ENCODE data around the gene PDZD2.
"Not testable (repeated sequence)": the region's sequence is repeated elsewhere in the genome, so short reads cannot be mapped to it uniquely, and the experiment has no call there.

PDZD2 gene

DNA sequence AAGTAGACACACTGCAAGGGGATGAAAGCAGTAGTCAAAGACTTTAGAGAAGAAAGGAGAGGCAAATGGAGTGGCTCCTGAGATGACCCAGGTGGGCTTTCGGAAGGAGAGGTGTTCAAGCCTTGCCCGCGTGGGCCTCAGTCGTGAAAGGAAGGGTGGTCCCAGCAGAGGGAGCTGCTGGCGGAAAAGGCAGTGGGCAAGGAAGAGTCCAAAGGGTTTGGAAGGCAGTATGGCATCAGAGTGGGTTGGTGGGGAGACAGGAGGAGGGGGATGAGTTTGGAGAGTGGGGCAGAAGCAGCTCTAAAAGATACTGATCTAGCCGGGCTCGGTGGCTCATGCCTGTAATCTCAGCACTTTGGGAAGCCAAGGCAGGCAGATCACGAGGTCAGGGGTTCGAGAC is 369.8 kb downstream of the PDZD2 start:
- Histone ChIP-seq H3K4me1 (ENCODE audit: low read length) (peaks cover 3% of the 10 kb centered on the region), H3K9ac (ENCODE audit: low read length) (no peak overlapping the region), H2AFZ (ENCODE audit: low read depth, low read length) (no peak overlapping the region), H3K27ac (ENCODE audit: low read length) (no peak overlapping the region), H3K79me2 (ENCODE audit: low read length) (no peaks in the 10 kb centered on the region), H3K4me2 (ENCODE audit: low read length) (no peak overlapping the region), H3K36me3 (replicated peaks; ENCODE audit: low read depth, low read length) (no peaks in the 10 kb centered on the region), H3K9me3 (ENCODE audit: insufficient read depth, low read length) (peaks cover 1% of the 10 kb centered on the region; the same call in 1 of the 2 replicates), H4K20me1 (ENCODE audit: insufficient read depth, low read length) (no peaks in the 10 kb centered on the region), H3K4me3 (ENCODE audit: low read length) (no peak overlapping the region), H3K27me3 (ENCODE audit: low read depth, low read length) (peaks cover 10% of the 10 kb centered on the region; the same call in 1 of the 2 replicates)
- TF ChIP-seq, protein P1, sequence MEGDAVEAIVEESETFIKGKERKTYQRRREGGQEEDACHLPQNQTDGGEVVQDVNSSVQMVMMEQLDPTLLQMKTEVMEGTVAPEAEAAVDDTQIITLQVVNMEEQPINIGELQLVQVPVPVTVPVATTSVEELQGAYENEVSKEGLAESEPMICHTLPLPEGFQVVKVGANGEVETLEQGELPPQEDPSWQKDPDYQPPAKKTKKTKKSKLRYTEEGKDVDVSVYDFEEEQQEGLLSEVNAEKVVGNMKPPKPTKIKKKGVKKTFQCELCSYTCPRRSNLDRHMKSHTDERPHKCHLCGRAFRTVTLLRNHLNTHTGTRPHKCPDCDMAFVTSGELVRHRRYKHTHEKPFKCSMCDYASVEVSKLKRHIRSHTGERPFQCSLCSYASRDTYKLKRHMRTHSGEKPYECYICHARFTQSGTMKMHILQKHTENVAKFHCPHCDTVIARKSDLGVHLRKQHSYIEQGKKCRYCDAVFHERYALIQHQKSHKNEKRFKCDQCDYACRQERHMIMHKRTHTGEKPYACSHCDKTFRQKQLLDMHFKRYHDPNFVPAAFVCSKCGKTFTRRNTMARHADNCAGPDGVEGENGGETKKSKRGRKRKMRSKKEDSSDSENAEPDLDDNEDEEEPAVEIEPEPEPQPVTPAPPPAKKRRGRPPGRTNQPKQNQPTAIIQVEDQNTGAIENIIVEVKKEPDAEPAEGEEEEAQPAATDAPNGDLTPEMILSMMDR (IDR thresholded peaks at IDR 0.05; ENCODE audit: low read depth, low read length) = no peak
- TF ChIP-seq EZH2phosphoT487 (IDR thresholded peaks at IDR 0.05; ENCODE audit: low read depth) = no peak

DNA sequence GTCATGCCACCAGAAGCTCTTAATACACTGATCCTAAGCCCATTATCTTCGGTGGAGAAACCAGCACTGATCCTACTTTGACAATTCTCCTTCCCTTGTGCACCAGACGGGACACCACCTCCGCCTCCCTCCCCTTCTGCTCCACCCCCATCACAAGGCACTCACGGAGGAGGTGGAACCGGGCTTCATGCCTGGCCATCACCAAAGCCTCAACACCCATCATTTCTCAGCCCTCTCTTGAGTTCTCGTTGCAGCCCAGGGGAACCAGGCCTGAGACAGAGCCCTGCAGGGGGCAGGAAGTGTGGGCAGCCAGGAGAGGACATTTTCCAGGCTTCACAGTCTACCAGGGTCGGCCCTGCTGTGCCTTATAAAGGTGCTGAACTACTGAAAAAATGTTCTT is 374.7 kb downstream of the PDZD2 start:
- peaks cover 5% of the 10 kb centered on the region; the same call in 1 of the 2 replicates for H3K9me3 ChIP-seq (ENCODE audit: insufficient read depth, low read length)
- H3K27me3 ChIP-seq (ENCODE audit: low read depth, low read length) = peaks cover 23% of the 10 kb centered on the region
- no peak for TF ChIP-seq EZH2phosphoT487 (IDR thresholded peaks at IDR 0.05; ENCODE audit: low read depth)
- TF ChIP-seq, protein P1 (IDR thresholded peaks at IDR 0.05; ENCODE audit: low read depth, low read length) = no peak
- no peaks in the 10 kb centered on the region for H3K36me3 ChIP-seq (replicated peaks; ENCODE audit: low read depth, low read length)
- no peak overlapping the region for H3K27ac ChIP-seq (ENCODE audit: low read length)
- H3K4me2 ChIP-seq (ENCODE audit: low read length) = peak overlapping the region; percentile 58
- H3K4me1 ChIP-seq (ENCODE audit: low read length) = peaks cover 19% of the 10 kb centered on the region
- no peaks in the 10 kb centered on the region for H4K20me1 ChIP-seq (ENCODE audit: insufficient read depth, low read length)
- H3K79me2 ChIP-seq (ENCODE audit: low read length) = no peaks in the 10 kb centered on the region
- H2AFZ ChIP-seq (ENCODE audit: low read depth, low read length) = 0 out of 2 replicates have a peak overlapping the region, but pooled peaks have one; percentile 18
- H3K4me3 ChIP-seq (ENCODE audit: low read length) = peak overlapping the region; percentile 42
- H3K9ac ChIP-seq (ENCODE audit: low read length) = no peak overlapping the region

- Histone ChIP-seq H3K9ac (ENCODE audit: low read length) (no peak overlapping the region), H3K27ac (ENCODE audit: low read length) (no peak overlapping the region), H2AFZ (ENCODE audit: low read depth, low read length) (0 out of 2 replicates have a peak overlapping the region, but pooled peaks have one; percentile 18), H3K4me2 (ENCODE audit: low read length) (peak overlapping the region; percentile 58), H3K79me2 (ENCODE audit: low read length) (no peaks in the 10 kb centered on the region), H3K9me3 (ENCODE audit: insufficient read depth, low read length) (peaks cover 5% of the 10 kb centered on the region; the same call in 1 of the 2 replicates), H3K4me1 (ENCODE audit: low read length) (peaks cover 21% of the 10 kb centered on the region), H4K20me1 (ENCODE audit: insufficient read depth, low read length) (no peaks in the 10 kb centered on the region), H3K4me3 (ENCODE audit: low read length) (peak overlapping the region; percentile 42), H3K36me3 (replicated peaks; ENCODE audit: low read depth, low read length) (no peaks in the 10 kb centered on the region), H3K27me3 (ENCODE audit: low read depth, low read length) (peaks cover 24% of the 10 kb centered on the region)
- TF ChIP-seq, protein P1 (IDR thresholded peaks at IDR 0.05; ENCODE audit: low read depth, low read length) = no peak
- TF ChIP-seq EZH2phosphoT487 (IDR thresholded peaks at IDR 0.05; ENCODE audit: low read depth) = no peak
Observed at GRCh38 chr5:32014096-32014745, 375.3 kb downstream of the PDZD2 start.

DNA sequence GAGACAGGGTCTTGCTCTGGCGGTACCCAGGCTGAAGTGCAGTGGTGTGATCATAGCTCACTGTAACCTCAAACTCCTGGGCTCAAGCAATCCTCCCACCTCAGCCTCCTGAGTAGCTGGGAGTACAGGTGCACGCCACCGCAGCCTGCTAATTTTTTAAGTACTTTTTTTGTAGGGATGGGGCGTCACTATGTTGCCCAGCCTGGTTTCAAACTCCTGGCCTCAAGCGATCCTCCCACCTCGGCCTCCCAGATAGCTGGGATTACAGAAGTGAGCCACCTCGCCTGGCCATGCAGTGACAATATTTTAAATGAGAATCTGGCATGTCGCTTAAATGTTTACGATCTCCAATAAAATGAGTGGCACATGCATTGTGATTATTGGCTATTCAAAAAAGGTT is 376.3 kb downstream of the PDZD2 start:
- not testable (repeated sequence) for H3K4me2 ChIP-seq (ENCODE audit: low read length); H3K27ac ChIP-seq (ENCODE audit: low read length); H3K36me3 ChIP-seq (replicated peaks; ENCODE audit: low read depth, low read length); H3K79me2 ChIP-seq (ENCODE audit: low read length); H3K9ac ChIP-seq (ENCODE audit: low read length); H3K4me3 ChIP-seq (ENCODE audit: low read length); H2AFZ ChIP-seq (ENCODE audit: low read depth, low read length); H4K20me1 ChIP-seq (ENCODE audit: insufficient read depth, low read length); H3K9me3 ChIP-seq (ENCODE audit: insufficient read depth, low read length)
- Histone ChIP-seq H3K27me3 (ENCODE audit: low read depth, low read length) (peaks cover 29% of the 10 kb centered on the region), H3K4me1 (ENCODE audit: low read length) (peaks cover 25% of the 10 kb centered on the region)

Data from OCI-LY3 (cell line).